ENCODE results near the gene TBXAS1.

TBXAS1 gene

DNA sequence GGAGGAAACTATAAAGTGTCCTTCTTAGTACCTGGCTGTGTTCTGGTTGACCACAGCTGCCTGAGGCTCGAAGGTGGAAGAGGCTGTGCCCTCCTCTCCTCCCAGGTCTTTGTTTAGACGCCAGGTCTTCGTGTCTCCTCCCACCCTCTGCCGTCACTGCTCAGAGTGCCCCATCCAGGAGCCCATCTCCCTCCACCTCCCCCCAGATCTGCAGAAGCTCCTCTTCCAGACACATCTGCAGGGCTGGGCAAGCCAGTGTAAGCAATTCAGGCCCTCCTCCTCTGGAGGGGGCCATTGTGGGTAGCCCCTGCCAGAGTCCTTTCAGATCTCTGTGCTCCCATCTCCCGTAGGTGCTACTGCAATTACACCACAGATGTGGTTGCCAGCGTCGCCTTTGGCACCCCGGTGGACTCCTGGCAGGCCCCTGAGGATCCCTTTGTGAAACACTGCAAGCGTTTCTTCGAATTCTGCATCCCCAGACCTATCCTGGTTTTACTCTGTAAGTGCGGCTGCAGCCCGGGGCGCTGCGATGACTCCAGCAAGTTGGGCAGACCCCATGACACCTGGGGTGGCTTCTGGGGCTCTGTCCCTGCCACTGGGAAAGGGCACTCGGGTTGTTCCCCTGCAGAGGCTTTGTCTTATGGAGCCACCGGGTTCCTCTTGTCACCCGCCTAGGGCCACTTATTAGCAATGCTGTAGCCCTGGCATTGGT lies 126.2 kb downstream of the TBXAS1 start:
- TF ChIP-seq, protein P1, sequence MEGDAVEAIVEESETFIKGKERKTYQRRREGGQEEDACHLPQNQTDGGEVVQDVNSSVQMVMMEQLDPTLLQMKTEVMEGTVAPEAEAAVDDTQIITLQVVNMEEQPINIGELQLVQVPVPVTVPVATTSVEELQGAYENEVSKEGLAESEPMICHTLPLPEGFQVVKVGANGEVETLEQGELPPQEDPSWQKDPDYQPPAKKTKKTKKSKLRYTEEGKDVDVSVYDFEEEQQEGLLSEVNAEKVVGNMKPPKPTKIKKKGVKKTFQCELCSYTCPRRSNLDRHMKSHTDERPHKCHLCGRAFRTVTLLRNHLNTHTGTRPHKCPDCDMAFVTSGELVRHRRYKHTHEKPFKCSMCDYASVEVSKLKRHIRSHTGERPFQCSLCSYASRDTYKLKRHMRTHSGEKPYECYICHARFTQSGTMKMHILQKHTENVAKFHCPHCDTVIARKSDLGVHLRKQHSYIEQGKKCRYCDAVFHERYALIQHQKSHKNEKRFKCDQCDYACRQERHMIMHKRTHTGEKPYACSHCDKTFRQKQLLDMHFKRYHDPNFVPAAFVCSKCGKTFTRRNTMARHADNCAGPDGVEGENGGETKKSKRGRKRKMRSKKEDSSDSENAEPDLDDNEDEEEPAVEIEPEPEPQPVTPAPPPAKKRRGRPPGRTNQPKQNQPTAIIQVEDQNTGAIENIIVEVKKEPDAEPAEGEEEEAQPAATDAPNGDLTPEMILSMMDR (IDR thresholded peaks at IDR 0.05; ENCODE audit: extremely low read depth, missing control alignments) = no peak
- no peak for DNase-seq (ENCODE audit: low spot score)

DNA sequence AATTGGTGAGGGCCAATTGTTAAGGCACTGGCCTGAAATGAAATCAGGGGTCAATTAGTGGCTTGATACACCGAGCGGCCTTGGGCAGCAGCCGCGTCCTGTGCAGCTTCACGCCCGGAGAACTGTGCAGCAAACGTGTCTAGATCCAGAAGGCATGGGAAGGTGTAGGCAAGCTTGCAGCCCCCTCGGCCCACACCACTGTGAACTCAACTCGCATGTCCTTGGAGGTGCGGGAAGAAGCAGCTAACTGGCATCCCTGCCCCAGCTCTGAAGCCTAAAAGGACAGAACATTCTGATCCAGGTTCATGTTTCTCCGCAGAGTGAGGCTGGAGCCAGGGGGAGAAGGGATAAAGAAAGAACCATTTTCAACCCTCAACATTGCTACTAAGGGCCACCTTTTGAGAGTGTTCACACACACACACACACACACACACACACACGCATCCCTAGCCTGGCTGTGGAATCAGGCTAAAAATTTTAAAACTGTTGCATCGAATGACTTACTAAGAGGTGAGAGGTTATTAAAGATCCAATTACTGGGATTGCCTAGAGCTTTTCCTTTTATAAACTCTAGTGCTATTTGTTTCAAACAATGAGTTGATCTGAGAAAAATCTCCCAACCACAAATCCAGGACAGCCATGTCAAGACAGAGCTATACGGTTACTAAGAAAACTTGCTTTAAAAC lies 129.7 kb downstream of the TBXAS1 start:
- no peak for DNase-seq (ENCODE audit: low spot score)
- TF ChIP-seq, protein P1 (IDR thresholded peaks at IDR 0.05; ENCODE audit: extremely low read depth, missing control alignments) = no peak

GRCh38 chr7:139959285-139959628 lies 130.2 kb downstream of the TBXAS1 start:
- TF ChIP-seq, protein P1 (IDR thresholded peaks at IDR 0.05; ENCODE audit: extremely low read depth, missing control alignments) = no peak
- DNase-seq (ENCODE audit: low spot score) = no peak

- TF ChIP-seq, protein P1 (IDR thresholded peaks at IDR 0.05; ENCODE audit: extremely low read depth, missing control alignments) = no peak
- no peak for DNase-seq (ENCODE audit: low spot score)
These were observed 130.7 kb downstream of the TBXAS1 start for GRCh38 chr7:139959718-139960117.

DNA sequence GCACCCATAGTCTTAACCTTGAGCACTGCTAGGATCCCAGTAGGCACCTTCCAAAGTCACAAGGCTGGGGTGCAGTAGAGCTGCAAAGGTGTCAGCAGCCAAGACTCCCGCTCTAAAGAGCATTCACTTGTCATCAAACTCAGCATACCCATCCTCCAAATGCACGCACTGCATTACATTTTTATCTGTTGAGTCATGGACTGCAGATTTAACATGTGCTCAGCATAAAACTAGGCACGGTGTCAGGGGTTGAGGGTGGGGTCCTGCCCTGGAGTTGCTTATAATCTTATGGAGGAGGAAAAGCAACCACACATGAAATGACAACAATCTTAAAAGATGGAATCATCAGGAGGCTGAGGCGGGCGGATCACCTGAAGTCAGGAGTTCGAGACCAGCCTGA lies 131.1 kb downstream of the TBXAS1 start:
- TF ChIP-seq, protein P1 (IDR thresholded peaks at IDR 0.05; ENCODE audit: extremely low read depth, missing control alignments) = no peak
- no peak for DNase-seq (ENCODE audit: low spot score)

- TF ChIP-seq, protein P1 (IDR thresholded peaks at IDR 0.05; ENCODE audit: extremely low read depth, missing control alignments) = no peak
- no peak for DNase-seq (ENCODE audit: low spot score)
These were observed 137.0 kb downstream of the TBXAS1 start for GRCh38 chr7:139965942-139966628.

- TF ChIP-seq, protein P1 (IDR thresholded peaks at IDR 0.05; ENCODE audit: extremely low read depth, missing control alignments) = no peak
- DNase-seq (ENCODE audit: low spot score) = no peak
These were observed 137.9 kb downstream of the TBXAS1 start for GRCh38 chr7:139966949-139967348.
